ENCODE data around the gene S1PR3. TPM values are rescaled to one million over a fixed set of nuclear protein-coding genes. Genes with fewer than 3 reads are reported as not detected.

Gene S1PR3
- total RNA-seq, 2 experiments from 2014 or later, result 0.47 TPM; not detected in 1

GRCh38 chr9:89006996-89007967 is 16.0 kb downstream of the S1PR3 start:
- H3K9me2 ChIP-seq (ENCODE audit: insufficient read depth, low read length), result no peaks in the 10 kb centered on the region
- no peak for DNase-seq (ENCODE audit: low spot score)
- no peaks in the 10 kb centered on the region for H3K36me3 ChIP-seq (ENCODE audit: insufficient read depth, low read length)
- TF ChIP-seq EZH2phosphoT487 (IDR thresholded peaks at IDR 0.05; ENCODE audit: borderline replicate concordance, low read depth, low read length), result no peak
- TF ChIP-seq CTCF (conservative IDR thresholded peaks at IDR 0.05; ENCODE audit: low read length), result no peak
- BruUV-seq (replicated peaks), result no TSS peak
- ChIA-PET POLR2A (no interaction called here), CTCF (ENCODE audit: unreplicated experiment) (no interaction called here)
- no peaks in the 10 kb centered on the region for H4K20me1 ChIP-seq (ENCODE audit: insufficient read depth, low read length)
- H3K4me1 ChIP-seq (ENCODE audit: insufficient read depth, low read length, poor library complexity, severe bottlenecking), result peaks cover 8% of the 10 kb centered on the region
- H3K4me2 ChIP-seq (ENCODE audit: low read length), result no peak overlapping the region
- no peaks in the 10 kb centered on the region for H3K9me3 ChIP-seq (ENCODE audit: low read length)
- H3K27ac ChIP-seq (ENCODE audit: low read depth, low read length, poor library complexity, severe bottlenecking), result no peak overlapping the region
- intact Hi-C loops (cut with micrococcal nuclease; ENCODE audit: unreplicated experiment), result no loop called here
- H3K4me3 ChIP-seq (ENCODE audit: low read depth, low read length, poor library complexity, severe bottlenecking), result no peak overlapping the region
- no peaks in the 10 kb centered on the region for H3K79me2 ChIP-seq (ENCODE audit: insufficient read depth, low read depth, low read length)
- H2AFZ ChIP-seq (ENCODE audit: low read length), result no peak overlapping the region

- peaks cover 8% of the 10 kb centered on the region for H3K4me1 ChIP-seq (ENCODE audit: insufficient read depth, low read length, poor library complexity, severe bottlenecking)
- no peaks in the 10 kb centered on the region for H3K9me2 ChIP-seq (ENCODE audit: insufficient read depth, low read length)
- no peaks in the 10 kb centered on the region for H4K20me1 ChIP-seq (ENCODE audit: insufficient read depth, low read length)
- H3K36me3 ChIP-seq (ENCODE audit: insufficient read depth, low read length), result no peaks in the 10 kb centered on the region
- no peak for DNase-seq (ENCODE audit: low spot score)
- H3K9me3 ChIP-seq (ENCODE audit: low read length), result no peaks in the 10 kb centered on the region
- intact Hi-C loops (cut with micrococcal nuclease; ENCODE audit: unreplicated experiment), result no loop called here
- H3K27ac ChIP-seq (ENCODE audit: low read depth, low read length, poor library complexity, severe bottlenecking), result no peak overlapping the region
- CTCF ChIA-PET (ENCODE audit: unreplicated experiment), result no interaction called here
- BruUV-seq (replicated peaks), result no TSS peak
- H3K4me3 ChIP-seq (ENCODE audit: low read depth, low read length, poor library complexity, severe bottlenecking), result no peak overlapping the region
- no peak overlapping the region for H3K4me2 ChIP-seq (ENCODE audit: low read length)
- H3K79me2 ChIP-seq (ENCODE audit: insufficient read depth, low read depth, low read length), result no peaks in the 10 kb centered on the region
- H2AFZ ChIP-seq (ENCODE audit: low read length), result peak overlapping the region; percentile 83
- POLR2A ChIA-PET, result no interaction called here
- TF ChIP-seq CTCF (conservative IDR thresholded peaks at IDR 0.05; ENCODE audit: low read length) (no peak), EZH2phosphoT487 (IDR thresholded peaks at IDR 0.05; ENCODE audit: borderline replicate concordance, low read depth, low read length) (no peak)
Observed at GRCh38 chr9:89008055-89008743, 16.9 kb downstream of the S1PR3 start.

All from OCI-LY7 (cell line).